NCI-H526 (cell line): Measurements from ENCODE around the gene EXOC6.
"Not testable (repeated sequence)": the region's sequence is repeated elsewhere in the genome, so short reads cannot be mapped to it uniquely, and the experiment has no call there.

ENCODE experiments used
- DNase-seq, 2 experiments: peaks; one replicate each; lab custom pipeline; 2025; lab: John Stamatoyannopoulos, UW

EXOC6 gene

GRCh38 chr10:92946491-92946890, 98.2 kb downstream of the EXOC6 start:
- DNase-seq = no peak

- not testable (repeated sequence) for DNase-seq
These were observed 104.3 kb downstream of the EXOC6 start for GRCh38 chr10:92952573-92952972.

DNA sequence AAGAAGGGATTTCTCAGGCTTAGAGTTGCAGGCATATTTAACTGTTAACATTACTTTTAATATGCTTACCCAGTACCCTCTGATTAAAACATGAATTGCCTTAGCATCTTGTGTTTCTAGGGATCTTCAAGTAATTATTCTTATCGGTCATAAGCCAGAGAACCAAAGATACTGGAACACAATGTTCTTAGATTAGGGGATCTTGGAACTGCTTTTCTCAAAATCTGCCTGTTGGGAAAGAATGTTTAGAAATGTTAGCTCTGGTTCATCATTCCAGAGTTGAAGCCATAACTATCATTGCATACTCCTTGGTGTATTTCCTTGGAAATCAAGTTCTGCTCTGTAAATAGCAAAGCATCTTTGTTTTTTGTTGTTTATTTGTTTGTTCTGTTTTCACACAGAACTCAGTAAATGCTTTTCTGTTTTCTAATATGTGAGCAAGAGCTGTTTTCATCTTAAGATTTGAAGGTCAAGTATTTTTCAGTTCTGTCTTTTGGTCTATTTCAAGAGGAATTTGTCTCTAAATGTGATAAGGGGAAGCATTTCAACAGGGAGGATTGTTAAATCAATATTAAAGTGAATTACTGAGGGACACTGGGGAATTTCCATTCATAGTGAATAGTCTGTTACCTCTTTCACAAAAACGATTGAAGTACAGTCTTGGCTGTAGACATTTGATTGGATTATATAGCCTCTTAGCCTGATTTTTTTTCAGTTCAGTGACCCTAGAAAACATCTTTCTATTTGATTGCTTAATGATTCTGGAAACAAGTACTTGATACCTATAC, 109.1 kb downstream of the EXOC6 start:
- DNase-seq = no peak

- DNase-seq = no peak
These were observed 113.3 kb downstream of the EXOC6 start for GRCh38 chr10:92961638-92962037.

GRCh38 chr10:92965314-92965713, 117.0 kb downstream of the EXOC6 start:
- peak in 1 of 2 experiments; percentile 43 for DNase-seq

DNA sequence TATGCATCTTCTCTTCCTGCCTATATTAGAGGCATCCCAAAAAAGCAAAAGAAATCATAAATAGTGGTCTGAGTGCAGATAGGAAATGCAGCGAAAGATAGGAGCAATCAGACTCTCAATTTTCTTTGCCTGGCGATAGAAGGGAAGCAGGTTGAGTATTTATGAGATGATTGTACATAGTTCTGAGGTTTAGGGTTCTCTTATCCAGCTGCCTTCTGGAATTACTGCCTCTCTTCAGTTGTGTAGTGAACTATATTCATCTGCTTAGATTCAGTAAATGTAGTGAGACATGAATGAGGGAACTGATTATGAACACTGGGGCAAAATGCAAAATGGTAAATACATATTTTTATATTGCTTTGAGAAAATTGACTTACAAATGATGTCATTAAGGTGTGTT, 119.3 kb downstream of the EXOC6 start:
- no peak for DNase-seq

DNA sequence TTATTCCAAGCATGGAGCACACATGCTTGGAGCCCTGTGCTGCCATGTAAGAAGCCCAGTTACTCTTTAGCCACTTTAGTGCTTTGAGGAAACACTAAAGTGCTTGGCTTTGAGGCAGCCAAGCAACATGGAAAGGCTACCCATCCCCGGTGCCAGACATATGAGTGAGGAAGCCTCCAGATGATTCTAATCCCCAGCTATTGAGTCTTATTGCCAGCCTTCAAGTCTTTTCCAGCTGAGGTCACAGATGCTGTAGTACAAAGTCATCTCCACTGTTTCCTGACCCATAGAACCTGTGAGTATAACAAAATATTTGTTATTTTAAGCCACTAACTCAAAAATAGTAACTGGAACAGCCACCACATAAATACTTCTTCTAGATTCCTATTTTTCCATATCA, 120.8 kb downstream of the EXOC6 start:
- no peak for DNase-seq

- DNase-seq = no peak
These were observed 122.2 kb downstream of the EXOC6 start for GRCh38 chr10:92970301-92971070.

DNA sequence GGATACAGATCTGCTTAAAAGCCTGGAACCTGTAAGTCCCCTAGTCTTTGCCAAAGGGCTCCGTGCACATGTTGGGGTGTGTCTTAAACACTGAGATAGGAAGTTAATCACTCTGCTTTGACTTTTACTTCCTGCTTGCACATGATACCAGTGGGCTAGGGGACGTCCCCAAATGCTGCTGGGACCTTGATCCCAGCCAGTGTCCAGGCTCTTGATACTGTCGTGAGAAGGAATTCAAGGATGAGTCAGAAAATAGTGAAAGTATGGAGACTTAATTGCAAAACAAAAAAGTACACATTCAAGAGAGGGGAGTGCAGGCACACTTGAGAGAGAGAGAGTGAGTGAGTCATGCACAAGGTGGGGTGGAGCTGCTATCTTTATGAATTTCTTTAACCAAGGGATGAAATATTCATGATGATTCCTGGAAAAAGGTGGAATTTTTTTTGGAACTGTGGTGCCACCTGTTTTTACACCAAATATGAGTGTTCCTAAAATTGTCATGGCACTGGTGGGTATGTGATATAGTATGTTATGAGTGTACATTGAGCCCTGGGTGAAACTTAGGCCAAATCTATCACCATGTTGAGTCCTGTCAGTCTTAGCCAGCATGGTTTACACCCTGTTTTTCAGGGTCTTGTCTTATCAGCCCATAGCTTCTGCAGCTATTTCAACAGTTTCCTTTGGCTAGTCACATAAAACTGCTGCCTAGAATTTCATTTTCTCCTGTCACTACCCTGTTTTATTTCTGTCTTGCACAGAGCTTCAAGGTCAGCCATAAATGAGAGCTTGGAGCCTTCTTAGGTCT, 123.9 kb downstream of the EXOC6 start:
- DNase-seq = no peak

DNA sequence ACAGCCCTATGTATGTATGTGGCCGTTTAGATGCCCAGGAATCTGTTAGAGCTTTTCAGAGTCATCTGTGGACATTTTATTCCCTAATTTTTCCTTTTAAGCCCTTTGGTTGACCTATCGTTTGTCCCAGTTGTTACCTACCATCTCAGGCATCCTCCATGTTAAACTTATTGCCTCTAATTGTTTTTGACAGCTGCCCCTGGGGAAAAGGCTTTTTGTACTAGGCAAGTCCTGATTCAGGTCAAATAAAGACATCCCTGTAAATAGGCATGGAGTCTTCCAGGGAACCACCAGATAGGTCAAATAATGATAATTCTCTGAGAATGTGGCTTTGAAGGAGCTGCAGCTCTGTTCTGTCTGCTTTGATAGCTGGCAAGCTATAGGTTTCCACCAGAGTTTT, 124.6 kb downstream of the EXOC6 start:
- no peak for DNase-seq

DNA sequence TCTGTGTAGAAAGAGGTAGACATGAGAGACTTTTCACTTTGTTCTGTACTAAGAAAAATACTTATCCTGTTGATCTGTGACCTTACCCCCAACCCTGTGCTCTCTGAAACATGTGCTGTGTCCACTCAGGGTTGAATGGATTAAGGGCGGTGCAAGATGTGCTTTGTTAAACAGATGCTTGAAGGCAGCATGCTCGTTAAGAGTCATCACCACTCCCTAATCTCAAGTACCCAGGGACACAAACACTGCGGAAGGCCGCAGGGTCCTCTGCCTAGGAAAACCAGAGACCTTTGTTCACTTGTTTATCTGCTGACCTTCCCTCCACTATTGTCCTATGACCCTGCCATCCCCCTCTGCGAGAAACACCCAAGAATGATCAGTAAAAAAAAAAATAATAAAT, 128.0 kb downstream of the EXOC6 start:
- DNase-seq = not testable (repeated sequence)

- DNase-seq = no peak
These were observed 140.9 kb downstream of the EXOC6 start for GRCh38 chr10:92989250-92989649.

- DNase-seq = no peak
These were observed 142.3 kb downstream of the EXOC6 start for GRCh38 chr10:92990615-92991014.

- DNase-seq = no peak
These were observed 143.2 kb downstream of the EXOC6 start for GRCh38 chr10:92991513-92991912.

GRCh38 chr10:92993699-92994272, 145.5 kb downstream of the EXOC6 start:
- DNase-seq = no peak

GRCh38 chr10:92995509-92995908, 147.2 kb downstream of the EXOC6 start:
- DNase-seq = no peak

- DNase-seq = no peak
These were observed 149.3 kb downstream of the EXOC6 start for GRCh38 chr10:92997620-92998019.

- DNase-seq = no peak
These were observed 150.9 kb downstream of the EXOC6 start for GRCh38 chr10:92999191-92999590.

DNA sequence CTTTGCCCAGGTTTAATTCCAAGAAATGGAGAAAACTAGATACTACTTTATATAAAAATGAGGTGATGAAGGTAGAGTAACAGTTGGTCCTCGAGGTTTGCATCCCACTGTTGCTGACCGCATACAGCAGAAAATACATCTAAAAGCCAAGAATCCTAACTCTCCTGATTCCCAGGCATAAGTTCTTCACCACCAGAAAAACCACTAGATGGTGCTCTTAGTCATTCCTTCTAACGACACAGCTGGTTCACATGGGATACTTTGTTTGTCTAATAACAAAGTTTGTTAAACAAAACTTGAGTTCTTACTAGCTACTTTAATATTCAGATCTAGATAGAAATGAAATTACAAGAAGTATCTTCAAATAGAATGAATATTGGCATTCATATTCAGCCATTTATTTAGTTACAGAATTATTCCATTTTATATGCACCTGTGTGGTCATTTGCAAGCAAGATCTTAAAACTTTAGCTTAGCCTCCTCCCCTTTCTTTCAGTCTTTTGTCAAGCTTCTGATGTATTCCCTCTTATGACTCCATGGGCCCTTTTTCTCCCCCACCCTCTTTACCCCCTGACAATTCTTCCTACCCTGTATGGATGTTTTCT, 158.2 kb downstream of the EXOC6 start:
- DNase-seq = peak in 1 of 2 experiments; percentile 43

GRCh38 chr10:93015722-93016121, 167.4 kb downstream of the EXOC6 start:
- DNase-seq = no peak

GRCh38 chr10:93023013-93023650, 174.8 kb downstream of the EXOC6 start:
- no peak for DNase-seq
